Choroid plexus epithelial cell (primary cell): ENCODE data around the gene CUEDC1.

ENCODE experiments used
- DNase-seq: peaks from one replicate; pipeline ENCODE4 v3.0.0-alpha.2; 2010; ENCODE audit warnings: low read depth
- H3K4me3 ChIP-seq: 2 replicates; pipeline ENCODE4 v1.5.1; 2011; ENCODE audit warnings: low read depth, mild to moderate bottlenecking, control low read depth, low read length, moderate library complexity
- TF ChIP-seq, protein P1 (sequence below): conservative IDR thresholded peaks from 2 replicates; pipeline ENCODE4 v1.5.1; 2011; ENCODE audit warnings: low read depth, mild to moderate bottlenecking, control low read depth, inconsistent platforms, low read length, moderate library complexity

CUEDC1 gene

DNA sequence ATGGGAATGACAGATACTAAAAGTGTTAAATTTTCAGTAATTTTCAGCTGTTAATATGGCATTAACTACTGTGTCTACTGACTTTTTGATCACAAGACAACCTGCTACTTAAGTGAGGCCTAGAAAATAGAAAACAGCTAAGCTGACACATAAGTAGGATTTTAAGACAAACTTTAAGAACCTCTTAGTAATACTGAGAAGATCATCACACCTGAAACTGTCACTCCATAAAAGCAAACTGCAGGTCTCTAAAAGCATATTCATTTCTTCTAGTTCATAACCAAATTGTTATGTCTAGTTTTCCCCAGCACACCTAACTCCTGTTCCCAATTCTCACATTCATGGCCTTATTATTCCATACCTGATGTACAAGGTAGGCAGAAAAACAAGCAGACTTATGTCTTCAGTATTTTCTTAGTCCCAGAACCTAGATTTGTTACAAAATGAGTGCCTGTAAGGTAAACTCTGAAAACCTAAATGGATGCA, 43.8 kb upstream of the CUEDC1 start:
- TF ChIP-seq, protein P1, sequence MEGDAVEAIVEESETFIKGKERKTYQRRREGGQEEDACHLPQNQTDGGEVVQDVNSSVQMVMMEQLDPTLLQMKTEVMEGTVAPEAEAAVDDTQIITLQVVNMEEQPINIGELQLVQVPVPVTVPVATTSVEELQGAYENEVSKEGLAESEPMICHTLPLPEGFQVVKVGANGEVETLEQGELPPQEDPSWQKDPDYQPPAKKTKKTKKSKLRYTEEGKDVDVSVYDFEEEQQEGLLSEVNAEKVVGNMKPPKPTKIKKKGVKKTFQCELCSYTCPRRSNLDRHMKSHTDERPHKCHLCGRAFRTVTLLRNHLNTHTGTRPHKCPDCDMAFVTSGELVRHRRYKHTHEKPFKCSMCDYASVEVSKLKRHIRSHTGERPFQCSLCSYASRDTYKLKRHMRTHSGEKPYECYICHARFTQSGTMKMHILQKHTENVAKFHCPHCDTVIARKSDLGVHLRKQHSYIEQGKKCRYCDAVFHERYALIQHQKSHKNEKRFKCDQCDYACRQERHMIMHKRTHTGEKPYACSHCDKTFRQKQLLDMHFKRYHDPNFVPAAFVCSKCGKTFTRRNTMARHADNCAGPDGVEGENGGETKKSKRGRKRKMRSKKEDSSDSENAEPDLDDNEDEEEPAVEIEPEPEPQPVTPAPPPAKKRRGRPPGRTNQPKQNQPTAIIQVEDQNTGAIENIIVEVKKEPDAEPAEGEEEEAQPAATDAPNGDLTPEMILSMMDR: no peak
- DNase-seq: no peak
- H3K4me3 ChIP-seq: no peak overlapping the region

DNA sequence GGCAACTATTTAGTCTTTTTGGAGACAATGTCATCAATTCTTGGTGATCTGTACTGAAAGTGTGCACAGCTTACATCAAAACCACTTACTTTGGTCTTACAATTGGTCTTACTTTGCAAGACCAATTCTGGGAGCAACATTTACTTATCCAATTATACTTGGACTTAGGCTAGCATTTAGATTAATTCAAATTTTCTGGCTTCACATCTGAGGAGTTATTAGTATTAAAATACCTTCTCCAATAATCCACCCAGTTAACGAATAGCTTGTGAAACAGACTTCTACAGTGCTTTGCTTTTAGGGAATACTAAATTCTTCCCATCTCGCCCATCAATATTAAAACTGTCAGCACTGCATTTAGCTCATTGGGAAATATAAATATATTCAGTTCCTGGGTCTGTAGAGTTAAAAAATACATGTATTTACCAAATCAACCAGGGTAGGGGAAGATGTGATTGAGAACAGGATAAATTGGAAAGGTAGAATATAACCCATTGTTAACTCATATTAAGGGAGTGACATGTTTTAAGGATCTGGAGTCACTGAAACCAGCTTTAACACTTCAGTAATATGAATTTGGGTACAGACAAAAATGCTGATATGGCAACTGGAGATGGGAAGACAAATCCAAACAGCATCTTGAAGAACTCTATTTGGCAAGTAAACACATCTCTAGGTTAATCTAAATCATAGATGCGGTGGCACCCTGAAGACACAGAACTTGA, 42.0 kb upstream of the CUEDC1 start:
- DNase-seq: no peak
- H3K4me3 ChIP-seq: no peak overlapping the region
- TF ChIP-seq, protein P1: no peak

DNA sequence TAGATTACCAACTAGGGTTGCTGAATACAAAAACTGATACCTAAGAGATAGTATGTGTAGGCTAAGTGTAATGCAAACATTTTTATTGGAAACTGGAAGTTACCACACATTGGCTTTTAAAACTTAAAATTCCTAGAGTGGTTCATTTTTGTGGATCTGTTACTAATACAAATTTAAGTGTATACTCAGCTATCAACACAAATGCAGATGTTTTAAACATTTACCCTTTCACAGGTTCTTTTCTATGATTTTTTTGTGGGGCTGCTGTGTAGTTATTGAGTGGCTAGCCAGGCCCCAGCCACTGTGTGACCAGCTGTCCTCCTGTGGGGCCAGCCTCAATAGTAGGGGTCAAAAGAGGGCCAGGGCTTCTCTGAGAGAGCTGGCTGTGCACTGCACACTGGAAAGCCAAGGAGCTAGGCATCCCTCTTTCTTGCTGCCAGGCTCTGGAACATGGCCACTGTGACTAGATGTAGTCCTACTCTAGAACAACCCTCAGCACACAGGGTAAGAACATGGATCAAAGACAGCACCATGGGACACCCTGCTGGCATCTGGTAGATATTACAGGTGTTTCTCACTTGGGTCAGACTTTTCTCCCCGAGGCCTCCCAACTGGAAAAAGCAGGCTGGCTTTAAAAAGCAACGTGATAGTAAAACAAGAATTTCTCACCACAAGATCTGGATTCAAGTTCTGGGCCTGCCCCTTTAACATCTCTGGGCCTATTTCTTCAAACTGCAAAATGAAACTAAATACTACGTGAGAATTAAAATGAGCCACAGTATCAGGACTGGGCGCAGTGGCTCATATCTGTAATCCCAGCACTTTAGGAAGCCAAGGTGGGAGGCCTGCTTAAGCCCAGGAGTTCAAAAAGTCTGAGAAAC, 40.1 kb upstream of the CUEDC1 start:
- H3K4me3 ChIP-seq: no peak overlapping the region
- peak; percentile 87 for DNase-seq
- TF ChIP-seq, protein P1: peak; percentile 73

DNA sequence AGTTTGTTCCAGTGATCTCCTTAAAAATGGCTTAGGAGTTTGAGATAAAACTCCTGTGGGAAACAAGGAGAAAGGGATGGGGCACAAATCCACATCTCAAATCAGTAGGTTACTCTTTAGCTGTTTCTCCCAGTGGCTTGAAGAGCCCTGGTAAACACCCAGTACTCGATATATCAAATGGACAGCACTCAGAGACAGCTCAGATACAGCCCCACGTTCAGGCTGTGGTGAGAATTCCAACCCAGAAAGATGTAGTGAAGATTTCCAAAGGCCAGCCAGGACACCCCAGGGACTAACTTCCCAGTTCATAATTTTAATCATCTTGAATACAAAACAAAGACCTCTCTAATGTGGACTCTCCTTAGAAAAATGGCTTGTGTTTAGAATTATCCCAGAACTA, 39.2 kb upstream of the CUEDC1 start:
- TF ChIP-seq, protein P1: peak; percentile 4
- no peak overlapping the region for H3K4me3 ChIP-seq
- DNase-seq: no peak

DNA sequence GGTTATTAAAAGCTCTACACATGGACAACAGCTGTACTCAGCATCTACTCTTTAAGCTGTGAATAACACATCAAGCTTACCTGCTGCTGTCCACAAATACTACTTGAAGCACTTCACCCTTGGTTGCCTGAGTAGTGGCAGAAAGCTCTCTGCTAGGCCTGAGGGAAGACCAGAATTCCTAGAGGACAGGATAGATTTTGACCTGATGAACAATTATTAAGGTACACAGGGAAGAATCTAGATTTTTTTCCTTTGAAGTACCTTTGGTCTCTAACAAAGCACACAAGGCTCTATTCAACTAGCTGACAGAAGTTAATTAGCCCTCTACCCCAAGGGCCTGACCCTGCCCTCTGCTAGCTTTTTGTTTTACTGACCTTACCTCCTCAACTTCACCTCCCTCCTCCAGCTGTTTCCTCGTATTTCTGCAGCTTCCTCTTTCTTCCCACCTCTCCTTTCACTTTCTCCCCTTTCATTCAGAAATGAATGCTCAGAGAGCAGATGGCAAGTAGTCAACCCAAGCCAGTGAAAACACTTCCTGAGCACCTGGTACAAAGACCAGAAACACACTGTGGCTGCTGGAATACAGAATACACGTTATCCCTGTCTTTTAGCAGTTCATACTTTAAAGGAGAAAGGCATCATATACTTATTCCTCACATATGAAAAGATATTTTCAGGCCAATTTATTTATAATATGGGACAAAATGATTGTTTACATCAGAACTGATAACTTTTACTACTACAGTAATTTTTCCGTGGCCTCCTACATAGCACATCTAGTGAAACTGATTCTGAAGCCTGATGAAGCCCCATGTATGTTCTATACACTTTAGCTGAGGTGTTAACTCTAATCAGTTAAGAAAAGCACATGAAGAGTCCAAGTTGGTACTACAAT, 38.5 kb upstream of the CUEDC1 start:
- no peak overlapping the region for H3K4me3 ChIP-seq
- TF ChIP-seq, protein P1: no peak
- peak; percentile 30 for DNase-seq

DNA sequence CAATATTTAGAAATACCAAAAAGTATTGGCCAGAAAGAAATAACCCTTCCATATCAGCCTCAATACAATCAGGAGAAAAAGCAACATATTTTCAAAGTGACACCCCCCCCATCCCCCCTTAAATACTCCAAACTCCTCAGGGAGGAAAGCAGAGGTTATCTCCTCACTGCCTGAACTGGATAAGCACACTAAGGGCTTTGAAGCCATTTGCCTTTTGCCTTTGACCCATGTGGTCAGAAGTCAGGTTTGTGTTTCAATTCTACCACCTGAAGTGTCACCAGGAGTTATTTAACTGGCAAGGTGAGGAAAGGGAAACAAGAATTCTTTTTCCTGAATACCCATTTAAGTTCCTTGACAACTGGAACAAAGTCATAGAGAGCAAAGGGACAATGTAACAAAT, 36.3 kb upstream of the CUEDC1 start:
- TF ChIP-seq, protein P1: no peak
- no peak for DNase-seq
- no peak overlapping the region for H3K4me3 ChIP-seq
